ENCODE data around the gene DLGAP5. TPM values are rescaled to one million over a fixed set of nuclear protein-coding genes. Genes with fewer than 3 reads are reported as not detected.

DLGAP5 gene
- total RNA-seq, 2 donors from 2014 or later, result 0.73 to 4.4 TPM

Other genes with a start within 250 kb of the DLGAP5 start
- gene WDHD1, start 164.5 kb downstream of the DLGAP5 start, total RNA-seq, result 1 to 10 TPM; 3.0 to 5.1 TPM
- 1 to 10 TPM; 8.2 to 9.7 TPM for gene SOCS4, start 164.3 kb downstream of the DLGAP5 start, total RNA-seq
- gene MAPK1IP1L, start 139.9 kb downstream of the DLGAP5 start, total RNA-seq, result 100 to 1,000 TPM in 1 of 2 donors, 10 to 100 TPM in 1; 51.3 to 137 TPM
- gene LGALS3, start 62.3 kb downstream of the DLGAP5 start, total RNA-seq, result 100 to 1,000 TPM; 334 to 400 TPM
- gene FBXO34, start 79.8 kb upstream of the DLGAP5 start, total RNA-seq, result 10 to 100 TPM; 37.8 to 73.3 TPM
- 10 to 100 TPM; 12.5 to 21.9 TPM for gene ATG14, start 220.2 kb upstream of the DLGAP5 start, total RNA-seq
- not detected for gene TBPL2, start 249.0 kb upstream of the DLGAP5 start, total RNA-seq

Data from prostate gland (tissue), 2 donors.